Keratinocyte (primary cell): ENCODE results near the gene DLG1.

Experiments
- CTCF ChIP-seq, 3 experiments: IDR thresholded peaks in 1 of 3; conservative IDR thresholded peaks in 1 of 3; optimal IDR thresholded peaks in 1 of 3; 2 replicates in 2 of 3; 3 replicates in 1 of 3; pipeline versions ENCODE3 to v1.5.1; 2011; ENCODE audit warnings: low read length in 3 of 3, mild to moderate bottlenecking in 3 of 3, moderate library complexity in 2 of 3, control low read depth in 1 of 3, inconsistent platforms in 1 of 3; ENCODE audit not compliant: insufficient read depth in 2 of 3; ENCODE audit errors: extremely low read depth in 1 of 3
- EZH2 ChIP-seq: IDR thresholded peaks from one replicate; pipeline ENCODE4 v1.6.1; 2012; ENCODE audit warnings: inconsistent platforms, mild to moderate bottlenecking, low read length, moderate library complexity

GRCh38 chr3:197144188-197144587 lies 154.2 kb downstream of the DLG1 start:
- TF ChIP-seq CTCF (optimal IDR thresholded peaks at IDR 0.05 in 1 of 3, IDR thresholded peaks at IDR 0.05 in 1 of 3, conservative IDR thresholded peaks at IDR 0.05 in 1 of 3; ENCODE audit: extremely low read depth in 1 of 3, insufficient read depth in 2 of 3, low read length in 3 of 3): no peak
- TF ChIP-seq EZH2: no peak
